Endothelial cell of umbilical vein (primary cell): ENCODE data around the gene TP53BP1. TPM values are rescaled to one million over a fixed set of nuclear protein-coding genes. Genes with fewer than 3 reads are reported as not detected.

Experiments
- BruUV-seq: library from RNA; stranded (reverse); fragments of 400-500 nt; replicated peaks from 2 replicates; lab custom pipeline; 2021; lab: Mats Ljungman, UMichigan
- CTCF ChIA-PET: fragments of 300-600, 350-600 bp; sonication (Branson Sonifier 250); formaldehyde crosslinking; loops from one replicate; lab custom pipeline; 2021; ENCODE audit warnings: antibody characterized with exemption, inconsistent platforms; lab: Charles Lee
- POLR2A ChIA-PET: fragments of 300-600, 350-600 bp; sonication (Branson Sonifier 250); formaldehyde crosslinking; loops from one replicate; lab custom pipeline; 2021; ENCODE audit warnings: antibody characterized with exemption, inconsistent platforms; lab: Charles Lee
- DNase-seq: peaks from one replicate; pipeline ENCODE4 v3.0.0-alpha.2; 2011; ENCODE audit warnings: low read depth, low spot score
- FAIRE-seq: peaks from 2 replicates; lab custom pipeline; 2011; peaks lifted over from hg19 to GRCh38; lab: Jason Lieb, UNC
- H2AFZ ChIP-seq: 2 replicates; pipeline ENCODE4 v1.6.0; 2012; ENCODE audit warnings: low read depth, low read length, control low read depth, inconsistent platforms
- H3K27ac ChIP-seq: 2 replicates; pipeline ENCODE4 v1.5.1; 2011; ENCODE audit warnings: low read depth, mild to moderate bottlenecking, control low read depth, low read length, moderate library complexity; ENCODE audit not compliant: insufficient read depth
- H3K27me3 ChIP-seq, 2 experiments: 2 replicates each; pipeline versions ENCODE4 v1.6.0 to v1.6.1; 2011; ENCODE audit warnings: low read length in 2 of 2, mixed read lengths in 1 of 2; ENCODE audit not compliant: control insufficient read depth in 2 of 2, insufficient read depth in 2 of 2
- H3K36me3 ChIP-seq, 2 experiments: 2 replicates in 1 of 2; 3 replicates in 1 of 2; pipeline ENCODE4 v1.5.1; 2011; ENCODE audit warnings: low read length in 2 of 2, mild to moderate bottlenecking in 1 of 2, moderate library complexity in 1 of 2; ENCODE audit not compliant: control insufficient read depth in 2 of 2, insufficient read depth in 2 of 2; ENCODE audit errors: extremely low read depth in 1 of 2
- H3K4me1 ChIP-seq: 3 replicates; pipeline ENCODE4 v1.5.1; 2011; ENCODE audit warnings: mild to moderate bottlenecking, low read length; ENCODE audit not compliant: control insufficient read depth, insufficient read depth; ENCODE audit errors: extremely low read depth
- H3K4me2 ChIP-seq: 2 replicates; pipeline ENCODE4 v1.6.1; 2011; ENCODE audit warnings: low read length, control low read depth, mixed read lengths; ENCODE audit not compliant: insufficient read depth
- H3K4me3 ChIP-seq, 3 experiments: fragments of 200-600 bp in 1 of 3; sonication (generic), shearing (Covaris generic) in 1 of 3; replicated peaks in 1 of 3; 2 replicates each; pipeline ENCODE4 v1.5.1; 2011 to 2016; ENCODE audit warnings: control low read depth in 3 of 3, low read length in 3 of 3, mild to moderate bottlenecking in 2 of 3, inconsistent platforms in 1 of 3, low read depth in 1 of 3, moderate library complexity in 1 of 3; ENCODE audit not compliant: insufficient read depth in 1 of 3
- H3K79me2 ChIP-seq: 2 replicates; pipeline ENCODE4 v1.6.0; 2012; ENCODE audit warnings: low read length, inconsistent platforms; ENCODE audit not compliant: control insufficient read depth, insufficient read depth
- H3K9ac ChIP-seq: replicated peaks from 2 replicates; pipeline ENCODE3; 2011; ENCODE audit warnings: low read length, control low read depth; ENCODE audit not compliant: insufficient read depth; ENCODE audit errors: extremely low read depth
- H3K9me1 ChIP-seq: replicated peaks from 3 replicates; pipeline ENCODE4 v1.6.0; 2011; ENCODE audit warnings: mild to moderate bottlenecking, low read length; ENCODE audit not compliant: control insufficient read depth, insufficient read depth; ENCODE audit errors: extremely low read depth
- H3K9me3 ChIP-seq: replicated peaks from 2 replicates; pipeline ENCODE4 v1.5.1; 2012; ENCODE audit warnings: low read length, inconsistent platforms; ENCODE audit not compliant: control insufficient read depth, insufficient read depth
- H4K20me1 ChIP-seq: replicated peaks from 2 replicates; pipeline ENCODE3; 2011; ENCODE audit warnings: mild to moderate bottlenecking, low read length; ENCODE audit not compliant: control insufficient read depth, insufficient read depth; ENCODE audit errors: extremely low read depth
- EZH2 ChIP-seq: IDR thresholded peaks from 2 replicates; pipeline ENCODE4 v1.6.1; 2012; ENCODE audit warnings: borderline replicate concordance, low read depth, mild to moderate bottlenecking, moderate library complexity, low read length, inconsistent platforms; ENCODE audit not compliant: severe bottlenecking
- FOS ChIP-seq: IDR thresholded peaks from 2 replicates; pipeline ENCODE4 v1.6.1; 2011; ENCODE audit warnings: mild to moderate bottlenecking, low read length, moderate library complexity, borderline replicate concordance; ENCODE audit not compliant: insufficient read depth
- GATA2 ChIP-seq: IDR thresholded peaks from 2 replicates; pipeline ENCODE4 v1.7.0; 2011; ENCODE audit warnings: low read depth, mild to moderate bottlenecking, moderate library complexity, mixed read lengths, low read length; ENCODE audit not compliant: insufficient read length, insufficient read depth
- JUN ChIP-seq: IDR thresholded peaks from 2 replicates; pipeline ENCODE4 v1.6.1; 2011; ENCODE audit warnings: borderline replicate concordance, low read depth; ENCODE audit not compliant: insufficient read length, insufficient read depth
- MYC ChIP-seq: IDR thresholded peaks from one replicate; pipeline ENCODE4 v1.6.1; 2011; ENCODE audit warnings: mild to moderate bottlenecking, low read depth, low read length
- POLR2A ChIP-seq: IDR thresholded peaks from 2 replicates; pipeline ENCODE4 v1.6.1; 2012; ENCODE audit warnings: low read depth, mild to moderate bottlenecking, control low read depth, low read length
- POLR2AphosphoS5 ChIP-seq: IDR thresholded peaks from 2 replicates; pipeline ENCODE4 v1.6.1; 2012; ENCODE audit warnings: low read depth, mild to moderate bottlenecking, control low read depth, low read length, moderate library complexity; ENCODE audit not compliant: insufficient read depth
- dilution Hi-C: fragments of 300-500 bp; cut with MboI; formaldehyde crosslinking; loops from one replicate; pipeline ENCODE4 v1.15.0; 2019; ENCODE audit warnings: low sequenced_read_pairs; ENCODE audit not compliant: extremely low pct_ligation_motif_present
- intact Hi-C: fragments of 100-400 bp; cut with micrococcal nuclease; formaldehyde crosslinking; loops from one replicate; pipeline ENCODE4 v1.10.0; 2022
- polyA plus RNA-seq, 4 experiments: library from polyadenylated mRNA; depleted of rRNA in 3 of 4; stranded (reverse) in 3 of 4; unstranded in 1 of 4; fragments of >200 nt; gene quantifications; 2 replicates each; pipeline versions ENCODE4 v1.2.1 to v1.2.3, GENCODE V29; 2011 to 2012; ENCODE audit warnings: missing spikeins in 1 of 4
- total RNA-seq: library from RNA; stranded (reverse); gene quantifications from 2 replicates; pipeline ENCODE4 v1.2.3, GENCODE V29; 2021
- TF ChIP-seq, protein P1 (sequence below): IDR thresholded peaks from 2 replicates; pipeline ENCODE4 v1.6.1; 2011; ENCODE audit not compliant: insufficient read depth, insufficient read length
- TF ChIP-seq, protein P2 (sequence below), 2 donors: IDR thresholded peaks; 1 replicate in 1 of 2; 2 replicates in 1 of 2; pipeline ENCODE4 v1.5.1; 2011; ENCODE audit warnings: low read length in 2 of 2, mild to moderate bottlenecking in 2 of 2, moderate library complexity in 2 of 2, control low read depth in 1 of 2, inconsistent platforms in 1 of 2, low read depth in 1 of 2; ENCODE audit not compliant: insufficient read depth in 1 of 2; ENCODE audit errors: extremely low read depth in 1 of 2

TP53BP1 gene
- total and polyA plus RNA-seq, 2 donors (not counting 3 experiments of a cell fraction or from before 2014, with no cell fraction given): 28.1 to 59.5 TPM

DNA sequence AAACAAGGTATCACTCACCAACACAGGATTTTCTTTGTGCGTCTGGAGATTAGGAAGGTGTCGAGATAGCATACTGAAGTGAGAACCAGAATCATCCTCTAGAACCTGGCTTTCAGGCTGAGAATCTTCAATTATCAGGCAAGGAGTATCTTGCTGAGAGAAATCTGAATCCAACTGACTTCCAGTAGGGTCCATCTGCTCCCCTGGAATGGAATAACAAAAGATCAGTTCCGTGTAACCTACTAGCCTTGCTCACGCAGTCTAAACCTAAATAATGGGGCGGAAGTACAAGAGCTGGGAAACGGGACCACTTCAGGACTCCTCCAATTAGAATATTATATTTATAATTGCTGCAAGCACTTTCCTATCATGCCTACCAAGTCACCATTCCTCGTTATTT, 690 bp downstream of the TP53BP1 start:
- peak; percentile 27 for DNase-seq
- BruUV-seq: TSS peak; percentile 32
- dilution Hi-C loops (no loop called here), intact Hi-C loops (no loop called here)
- ChIA-PET POLR2A (interaction anchor here (1.3 kb wide), 1 partner anchor 19 kb away, joined by 6 read pairs; no protein-coding TSS in a partner anchor), CTCF (interaction anchor here (1.0 to 3.7 kb wide), 4 partner anchors 9 to 51 kb away, joined by 5 to 21 read pairs (median 13); no protein-coding TSS in a partner anchor)
- Histone ChIP-seq H3K9me3 (no peaks in the 10 kb centered on the region), H3K79me2 (peaks cover 5% of the 10 kb centered on the region), H3K4me2 (peak overlapping the region; percentile 70), H3K36me3 (peaks cover 3 to 7% of the 10 kb centered on the region in 2 experiments), H3K9ac (peak overlapping the region; percentile 77), H3K27ac (peak overlapping the region; percentile 45), H2AFZ (peak overlapping the region; percentile 63), H3K4me3 (peak overlapping the region; percentile 76 to 83 (median 76)), H3K9me1 (no peaks in the 10 kb centered on the region), H3K27me3 (no peaks in the 10 kb centered on the region), H4K20me1 (no peaks in the 10 kb centered on the region), H3K4me1 (peaks cover 18% of the 10 kb centered on the region)
- FAIRE-seq: no peak
- TF ChIP-seq, protein P1, sequence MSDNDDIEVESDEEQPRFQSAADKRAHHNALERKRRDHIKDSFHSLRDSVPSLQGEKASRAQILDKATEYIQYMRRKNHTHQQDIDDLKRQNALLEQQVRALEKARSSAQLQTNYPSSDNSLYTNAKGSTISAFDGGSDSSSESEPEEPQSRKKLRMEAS: no peak
- TF ChIP-seq POLR2AphosphoS5: no peak
- no peak for TF ChIP-seq JUN
- TF ChIP-seq MYC: no peak
- no peak for TF ChIP-seq EZH2
- no peak for TF ChIP-seq POLR2A
- TF ChIP-seq, protein P2, sequence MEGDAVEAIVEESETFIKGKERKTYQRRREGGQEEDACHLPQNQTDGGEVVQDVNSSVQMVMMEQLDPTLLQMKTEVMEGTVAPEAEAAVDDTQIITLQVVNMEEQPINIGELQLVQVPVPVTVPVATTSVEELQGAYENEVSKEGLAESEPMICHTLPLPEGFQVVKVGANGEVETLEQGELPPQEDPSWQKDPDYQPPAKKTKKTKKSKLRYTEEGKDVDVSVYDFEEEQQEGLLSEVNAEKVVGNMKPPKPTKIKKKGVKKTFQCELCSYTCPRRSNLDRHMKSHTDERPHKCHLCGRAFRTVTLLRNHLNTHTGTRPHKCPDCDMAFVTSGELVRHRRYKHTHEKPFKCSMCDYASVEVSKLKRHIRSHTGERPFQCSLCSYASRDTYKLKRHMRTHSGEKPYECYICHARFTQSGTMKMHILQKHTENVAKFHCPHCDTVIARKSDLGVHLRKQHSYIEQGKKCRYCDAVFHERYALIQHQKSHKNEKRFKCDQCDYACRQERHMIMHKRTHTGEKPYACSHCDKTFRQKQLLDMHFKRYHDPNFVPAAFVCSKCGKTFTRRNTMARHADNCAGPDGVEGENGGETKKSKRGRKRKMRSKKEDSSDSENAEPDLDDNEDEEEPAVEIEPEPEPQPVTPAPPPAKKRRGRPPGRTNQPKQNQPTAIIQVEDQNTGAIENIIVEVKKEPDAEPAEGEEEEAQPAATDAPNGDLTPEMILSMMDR (IDR thresholded peaks at IDR 0.05; ENCODE audit: extremely low read depth in 1 of 2, insufficient read depth in 1 of 2, low read depth in 1 of 2, low read length in 2 of 2): no peak
- TF ChIP-seq FOS: no peak
- no peak for TF ChIP-seq GATA2
